SK-N-SH (cell line): ENCODE data around the gene RNASET2.
"Not testable (repeated sequence)": the region's sequence is repeated elsewhere in the genome, so short reads cannot be mapped to it uniquely, and the experiment has no call there.

ENCODE experiments used
- CHD2 ChIP-seq: fragments of 150-350 bp; IDR thresholded peaks from 2 replicates; pipeline ENCODE4 v1.6.1; 2018; ENCODE audit warnings: low read length; ENCODE audit not compliant: partially characterized antibody
- CTCF ChIP-seq: fragments of 200-600 bp; sonication (generic); IDR thresholded peaks from 2 replicates; pipeline ENCODE4 v1.6.1; 2017; ENCODE audit warnings: antibody characterized with exemption, mild to moderate bottlenecking, moderate library complexity
- EZH2phosphoT487 ChIP-seq: fragments of 200-600 bp; sonication (generic); IDR thresholded peaks from 2 replicates; pipeline ENCODE4 v1.6.1; 2017; ENCODE audit warnings: low read depth, mixed run types, mild to moderate bottlenecking, antibody characterized with exemption, moderate library complexity, borderline replicate concordance
- FOXM1 ChIP-seq: IDR thresholded peaks from 2 replicates; pipeline ENCODE4 v1.4.0; 2012; ENCODE audit warnings: low read depth, mild to moderate bottlenecking
- RFX5 ChIP-seq: IDR thresholded peaks from 2 replicates; pipeline ENCODE4 v1.6.1; 2012; ENCODE audit warnings: mild to moderate bottlenecking, improper control_type of control experiment, low read length
- SMC3 ChIP-seq: IDR thresholded peaks from 2 replicates; pipeline ENCODE4 v1.6.1; 2012; ENCODE audit warnings: low read depth, low read length, improper control_type of control experiment
- TF ChIP-seq, protein P1 (sequence below): IDR thresholded peaks from 2 replicates; pipeline ENCODE4 v1.4.0; 2012; ENCODE audit warnings: low read depth, borderline replicate concordance

GRCh38 chr6:166894614-166895013 is 61.7 kb downstream of the RNASET2 start:
- TF ChIP-seq CHD2, CTCF, EZH2phosphoT487, FOXM1, RFX5, SMC3: not testable (repeated sequence)
- TF ChIP-seq, protein P1, sequence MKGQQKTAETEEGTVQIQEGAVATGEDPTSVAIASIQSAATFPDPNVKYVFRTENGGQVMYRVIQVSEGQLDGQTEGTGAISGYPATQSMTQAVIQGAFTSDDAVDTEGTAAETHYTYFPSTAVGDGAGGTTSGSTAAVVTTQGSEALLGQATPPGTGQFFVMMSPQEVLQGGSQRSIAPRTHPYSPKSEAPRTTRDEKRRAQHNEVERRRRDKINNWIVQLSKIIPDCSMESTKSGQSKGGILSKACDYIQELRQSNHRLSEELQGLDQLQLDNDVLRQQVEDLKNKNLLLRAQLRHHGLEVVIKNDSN: not testable (repeated sequence)
